ENCODE data around the gene TYRO3.

DNA sequence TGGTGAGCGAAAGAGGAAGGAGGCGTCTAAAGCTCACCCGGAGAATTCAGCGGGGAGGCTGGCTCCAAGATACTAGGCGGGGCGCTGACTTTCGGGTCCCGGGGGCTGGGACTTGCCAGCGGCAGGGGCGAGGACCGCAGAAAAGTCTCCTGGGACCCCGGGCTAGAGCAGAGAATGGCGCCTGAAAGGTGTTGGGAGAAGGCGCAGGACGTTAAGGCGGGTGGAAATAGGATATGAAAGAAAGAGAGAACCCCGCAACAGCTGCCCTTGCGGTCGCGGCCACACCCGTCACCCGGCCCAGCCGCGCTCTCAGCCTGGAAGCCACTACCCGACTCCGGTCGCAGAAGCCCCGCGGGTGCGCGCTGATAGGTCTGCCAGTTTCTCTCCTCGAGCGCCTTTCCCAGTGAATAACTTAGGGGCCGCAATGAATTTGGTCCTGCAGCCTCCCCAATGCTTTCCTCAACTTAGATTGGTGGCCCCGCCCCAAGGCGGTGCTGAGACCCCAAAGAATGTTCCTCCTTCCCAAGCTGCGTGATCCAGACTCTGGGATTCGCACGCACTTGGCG is 46.0 kb upstream of the TYRO3 start:
- TF ChIP-seq, protein P1, sequence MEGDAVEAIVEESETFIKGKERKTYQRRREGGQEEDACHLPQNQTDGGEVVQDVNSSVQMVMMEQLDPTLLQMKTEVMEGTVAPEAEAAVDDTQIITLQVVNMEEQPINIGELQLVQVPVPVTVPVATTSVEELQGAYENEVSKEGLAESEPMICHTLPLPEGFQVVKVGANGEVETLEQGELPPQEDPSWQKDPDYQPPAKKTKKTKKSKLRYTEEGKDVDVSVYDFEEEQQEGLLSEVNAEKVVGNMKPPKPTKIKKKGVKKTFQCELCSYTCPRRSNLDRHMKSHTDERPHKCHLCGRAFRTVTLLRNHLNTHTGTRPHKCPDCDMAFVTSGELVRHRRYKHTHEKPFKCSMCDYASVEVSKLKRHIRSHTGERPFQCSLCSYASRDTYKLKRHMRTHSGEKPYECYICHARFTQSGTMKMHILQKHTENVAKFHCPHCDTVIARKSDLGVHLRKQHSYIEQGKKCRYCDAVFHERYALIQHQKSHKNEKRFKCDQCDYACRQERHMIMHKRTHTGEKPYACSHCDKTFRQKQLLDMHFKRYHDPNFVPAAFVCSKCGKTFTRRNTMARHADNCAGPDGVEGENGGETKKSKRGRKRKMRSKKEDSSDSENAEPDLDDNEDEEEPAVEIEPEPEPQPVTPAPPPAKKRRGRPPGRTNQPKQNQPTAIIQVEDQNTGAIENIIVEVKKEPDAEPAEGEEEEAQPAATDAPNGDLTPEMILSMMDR (IDR thresholded peaks at IDR 0.05) = peak in 1 of 6 experiments; percentile 1
- TF ChIP-seq POLR2A (IDR thresholded peaks at IDR 0.05) = no peak
